Tibial nerve (tissue), 4 donors: ENCODE data around the gene HBG1.

Source experiments
- CTCF ChIP-seq, 5 experiments: fragments of 200-600 bp in 3 of 5; fragments of 450-650 bp in 2 of 5; sonication (generic) in 3 of 5; IDR thresholded peaks; one replicate each; pipeline ENCODE4 v1.5.1; 2016 to 2019; ENCODE audit warnings: antibody characterized with exemption in 5 of 5, mild to moderate bottlenecking in 3 of 5, moderate library complexity in 2 of 5
- EP300 ChIP-seq, 2 donors: sonication (generic); formaldehyde crosslinking; IDR thresholded peaks; one replicate each; pipeline ENCODE4 v1.6.1; 2017; ENCODE audit warnings: antibody characterized with exemption in 2 of 2, mild to moderate bottlenecking in 1 of 2
- POLR2A ChIP-seq, 2 donors: fragments of 450-650 bp; IDR thresholded peaks; one replicate each; pipeline ENCODE4 v1.6.1; 2017; ENCODE audit warnings: antibody characterized with exemption in 2 of 2, mild to moderate bottlenecking in 2 of 2, moderate library complexity in 2 of 2

GRCh38 chr11:5240458-5240857 lies 9.2 kb downstream of the HBG1 start:
- TF ChIP-seq POLR2A (IDR thresholded peaks at IDR 0.05) = no peak
- TF ChIP-seq CTCF (IDR thresholded peaks at IDR 0.05) = no peak
- no peak for TF ChIP-seq EP300 (IDR thresholded peaks at IDR 0.05)
